HG02678 (cell line): ENCODE measurements around the gene GCLM.
A peak's percentile ranks its signal among the peaks of the same experiment; 100 is the strongest.
"Not testable (repeated sequence)": the region's sequence is repeated elsewhere in the genome, so short reads cannot be mapped to it uniquely, and the experiment has no call there.

Experiments
- ATAC-seq: cut with Tn5 transposase; IDR thresholded peaks from one replicate; pipeline ENCODE4 v1.9.1; 2021; ENCODE audit warnings: mild to moderate bottlenecking, moderate library complexity; ENCODE audit not compliant: unreplicated experiment

The GCLM gene, protein sequence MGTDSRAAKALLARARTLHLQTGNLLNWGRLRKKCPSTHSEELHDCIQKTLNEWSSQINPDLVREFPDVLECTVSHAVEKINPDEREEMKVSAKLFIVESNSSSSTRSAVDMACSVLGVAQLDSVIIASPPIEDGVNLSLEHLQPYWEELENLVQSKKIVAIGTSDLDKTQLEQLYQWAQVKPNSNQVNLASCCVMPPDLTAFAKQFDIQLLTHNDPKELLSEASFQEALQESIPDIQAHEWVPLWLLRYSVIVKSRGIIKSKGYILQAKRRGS

DNA sequence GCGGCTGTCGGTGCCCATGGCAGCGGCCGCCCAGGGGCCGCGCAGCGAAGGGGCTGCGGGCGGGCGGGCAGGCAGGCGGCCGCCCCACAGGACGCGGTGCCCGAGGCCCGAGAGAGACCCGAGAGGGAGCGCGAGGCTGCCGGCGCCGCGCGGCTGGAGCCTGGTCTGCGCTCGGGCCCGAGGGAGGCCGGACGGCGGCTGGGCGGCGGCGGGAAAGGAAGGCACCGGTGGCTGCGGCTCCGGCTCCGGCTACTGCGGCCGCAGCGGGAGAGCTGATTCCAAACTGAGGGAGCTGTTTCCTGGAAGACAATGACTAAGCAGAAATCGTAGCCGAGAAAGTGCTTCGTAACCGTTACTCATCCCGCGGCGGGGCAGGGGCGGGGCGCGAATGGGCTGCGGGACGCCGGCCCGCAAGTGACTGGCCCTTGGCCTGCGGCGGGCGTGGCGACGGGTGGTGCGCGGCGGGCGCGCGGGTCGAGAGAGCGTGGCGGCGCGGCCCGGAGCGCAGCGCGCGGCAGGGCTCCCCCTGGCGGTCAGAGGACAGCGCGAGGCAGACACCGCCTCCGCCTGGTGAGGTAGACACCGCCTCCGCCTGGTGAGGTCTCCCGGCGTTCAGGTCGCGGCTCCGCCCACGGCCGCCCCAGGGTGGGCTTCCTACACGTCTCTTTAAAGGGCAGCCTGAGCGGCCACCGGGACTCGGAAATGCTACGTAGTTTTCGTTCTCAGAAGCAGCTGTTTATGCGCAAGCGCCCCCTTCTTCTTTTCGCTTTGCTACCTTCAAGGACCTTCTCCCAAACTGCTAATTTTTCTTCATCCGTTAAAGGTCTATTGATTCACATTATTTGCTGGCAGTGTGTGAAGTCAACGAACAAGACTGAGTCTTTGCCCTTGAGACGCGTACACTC is at the start of gene GCLM:
GCLM (minus strand) TSS at position 285 of the 905 bp plus-strand sequence; CDS start at position 18, 267 bp downstream.
- peak; percentile 94 for ATAC-seq

DNA sequence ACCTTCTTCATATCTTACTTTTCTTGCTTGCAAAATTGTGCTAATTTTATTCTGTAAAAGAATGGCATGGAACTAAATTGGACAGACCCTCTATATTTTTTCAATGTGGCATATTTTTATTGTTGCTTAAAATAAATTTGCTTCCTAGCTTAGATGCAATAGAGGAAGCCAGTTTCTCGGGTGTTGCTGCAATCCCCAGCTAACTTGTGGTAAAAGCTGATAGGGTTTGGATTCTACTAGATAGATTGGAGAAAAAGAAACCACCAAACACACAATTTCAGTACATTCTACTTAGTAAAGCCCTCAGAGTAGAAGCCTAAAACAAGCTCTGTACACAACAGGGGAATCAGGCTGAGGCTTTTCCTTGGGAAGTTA is 49.5 kb upstream of the GCLM start:
- ATAC-seq: no peak

DNA sequence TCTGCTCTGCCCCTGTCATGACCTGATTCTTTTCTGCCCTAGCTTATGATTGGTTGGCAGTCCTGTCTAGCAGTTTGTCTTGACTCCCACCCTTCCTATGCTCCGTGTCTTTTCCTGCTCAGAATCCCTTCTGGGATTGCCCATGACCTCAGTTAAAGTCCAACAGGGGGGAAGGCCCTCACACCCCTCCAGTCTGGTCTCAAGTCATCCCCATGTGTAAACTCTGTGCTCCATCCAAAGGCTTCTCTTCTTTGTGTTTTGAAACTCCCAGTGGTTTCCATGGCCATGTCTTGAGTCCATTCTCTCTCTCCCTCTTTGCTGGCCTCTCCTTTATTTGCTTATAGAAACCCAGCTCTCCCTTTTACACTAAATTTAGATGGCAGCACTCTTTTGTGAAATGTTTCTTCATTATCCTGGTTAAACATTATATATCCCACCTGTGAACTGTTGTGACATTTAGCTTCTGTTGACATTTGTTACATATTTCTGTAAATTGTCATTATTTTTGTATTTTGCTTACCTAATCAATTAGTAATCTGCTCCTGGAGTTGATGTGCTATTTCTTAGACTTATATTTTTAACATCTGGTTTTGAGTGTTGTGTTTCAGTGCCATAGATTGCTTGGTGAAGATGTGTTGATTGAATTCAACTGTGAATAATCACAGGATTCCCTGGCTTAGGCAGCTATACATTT is 48.9 kb upstream of the GCLM start:
- no peak for ATAC-seq

DNA sequence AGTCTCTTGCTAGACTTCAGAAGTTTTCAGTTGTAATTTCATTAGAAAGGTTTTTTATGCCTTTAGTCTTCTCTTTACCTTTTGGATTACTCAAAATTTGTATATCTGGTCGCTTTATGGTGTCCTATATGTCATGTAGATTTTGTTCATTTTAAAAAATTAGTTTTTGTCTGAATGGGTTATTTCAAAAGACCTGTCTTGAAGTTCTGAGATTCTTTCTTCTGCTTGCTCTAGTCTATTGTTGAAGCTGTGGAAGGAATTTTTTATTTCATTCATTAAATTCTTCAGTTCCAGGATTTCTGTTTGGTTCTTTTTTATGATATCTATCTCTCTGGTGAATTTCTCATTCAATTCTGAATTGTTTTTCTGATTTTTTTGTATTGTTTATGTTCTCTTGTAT is 46.5 kb upstream of the GCLM start:
- no peak for ATAC-seq

DNA sequence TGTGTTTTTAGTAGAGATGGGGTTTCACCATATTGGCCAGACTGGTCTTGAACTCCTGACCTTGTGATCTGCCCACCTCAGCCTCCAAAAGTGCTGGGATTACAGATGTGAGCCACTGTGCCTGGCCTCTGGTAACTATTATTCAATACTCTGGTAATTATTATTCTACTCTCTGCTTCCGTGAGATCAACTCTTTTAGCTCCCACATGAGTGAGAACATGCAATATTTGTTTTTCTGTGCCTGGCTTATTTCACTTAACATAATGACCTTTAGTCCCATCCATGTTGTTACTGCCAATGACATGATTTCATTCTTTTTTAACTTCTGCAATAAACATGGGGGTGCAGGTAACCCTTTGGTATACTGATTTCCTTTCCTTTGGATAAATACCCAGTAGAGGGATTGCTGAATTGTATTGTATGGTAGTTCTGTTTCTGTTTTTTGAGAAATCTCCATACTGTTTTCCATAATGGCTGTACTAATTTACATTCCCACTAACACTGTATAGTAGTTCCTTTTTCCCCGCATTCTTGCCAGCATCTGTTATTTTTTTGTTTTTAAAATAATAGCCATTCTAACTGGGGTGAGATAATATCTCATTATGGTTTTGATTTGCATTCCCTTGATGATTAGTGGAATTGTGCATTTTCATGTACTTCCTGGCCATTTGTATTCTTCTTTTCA is 37.9 kb upstream of the GCLM start:
- not testable (repeated sequence) for ATAC-seq

DNA sequence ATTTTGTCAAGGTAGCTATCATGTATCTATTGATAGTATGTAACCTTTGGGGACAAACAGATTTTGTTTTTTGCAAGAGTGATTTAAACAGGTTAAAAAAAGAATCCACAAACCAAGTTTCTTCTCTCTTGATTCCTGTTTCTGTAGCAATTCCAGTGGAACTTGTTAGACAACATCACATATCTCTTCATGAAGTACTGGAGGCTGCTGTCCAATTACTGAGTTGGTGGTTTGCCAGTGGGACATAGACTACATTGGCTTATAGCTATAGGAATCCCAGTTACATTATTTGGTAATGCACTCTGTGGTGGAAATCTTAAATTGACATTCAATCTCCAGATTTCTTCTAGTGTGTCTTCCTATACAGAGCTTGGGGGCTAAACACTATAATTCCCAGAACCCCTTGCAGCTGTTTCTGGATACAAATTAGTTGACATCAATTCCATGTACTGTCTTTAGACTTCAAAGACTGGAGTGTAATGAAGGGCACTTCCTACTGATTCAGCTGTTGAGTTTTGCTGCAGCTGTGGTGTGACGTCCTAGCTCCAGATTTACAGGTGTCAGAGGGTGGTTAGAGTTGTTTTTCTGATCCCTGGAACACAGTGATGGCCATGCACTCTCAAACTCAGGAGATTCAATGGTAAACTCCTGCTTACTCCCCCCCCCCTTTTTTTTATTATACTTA is 29.4 kb upstream of the GCLM start:
- no peak for ATAC-seq

DNA sequence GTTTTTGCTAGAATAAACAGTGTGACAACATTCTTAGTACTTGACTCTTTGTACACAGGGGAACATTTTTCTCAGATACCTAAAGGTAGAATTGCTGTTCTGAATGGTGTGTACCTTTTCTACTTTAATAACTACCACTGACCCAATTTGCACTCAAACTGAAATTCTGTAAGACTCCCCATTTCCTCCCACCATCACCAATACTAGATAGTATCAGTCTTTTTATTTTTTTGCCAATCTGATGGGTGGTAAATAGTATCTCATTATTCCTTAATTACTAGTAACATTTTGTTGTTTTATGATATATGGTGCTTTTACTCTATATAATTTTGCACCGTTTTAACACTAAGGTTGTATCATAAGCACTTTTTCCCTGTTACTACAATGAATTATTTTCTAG is 28.8 kb upstream of the GCLM start:
- no peak for ATAC-seq

DNA sequence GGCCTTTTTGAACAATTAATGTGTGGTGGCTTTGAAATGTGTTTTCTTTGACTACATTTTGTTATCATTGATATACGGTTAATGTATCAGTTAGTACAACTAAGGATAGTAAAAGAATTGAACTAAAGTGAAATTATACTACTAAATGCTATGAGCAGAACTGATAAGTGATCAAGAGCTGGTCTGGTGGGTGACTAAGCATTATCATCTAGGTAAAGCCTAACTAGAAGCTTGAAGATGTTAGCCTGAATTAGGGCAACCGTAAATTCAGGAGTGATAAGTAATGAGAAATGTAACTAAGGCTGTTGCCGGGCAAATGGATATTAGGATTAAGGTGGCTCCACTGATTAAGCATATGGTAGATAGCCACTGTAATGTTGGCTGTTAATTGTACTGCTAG is 16.0 kb upstream of the GCLM start:
- ATAC-seq: no peak

DNA sequence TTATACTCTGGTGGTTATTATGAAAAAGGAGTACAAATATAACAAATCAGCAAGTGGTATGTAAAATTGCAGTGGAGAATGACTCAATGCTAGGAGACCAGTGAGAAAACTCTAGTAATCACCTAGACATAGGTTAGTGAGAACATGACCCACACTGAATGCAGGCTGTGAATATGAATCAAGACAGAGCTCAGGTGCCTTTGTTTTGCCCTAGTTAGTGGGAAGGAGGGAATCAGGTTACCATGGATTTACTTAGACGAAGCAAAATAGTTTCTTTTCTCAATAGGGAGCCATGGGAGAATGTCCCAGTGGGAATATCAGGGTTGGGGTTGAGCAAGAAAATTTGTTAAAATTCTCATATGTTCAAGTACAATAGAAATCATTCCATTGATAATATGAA is 10.6 kb upstream of the GCLM start:
- ATAC-seq: no peak

DNA sequence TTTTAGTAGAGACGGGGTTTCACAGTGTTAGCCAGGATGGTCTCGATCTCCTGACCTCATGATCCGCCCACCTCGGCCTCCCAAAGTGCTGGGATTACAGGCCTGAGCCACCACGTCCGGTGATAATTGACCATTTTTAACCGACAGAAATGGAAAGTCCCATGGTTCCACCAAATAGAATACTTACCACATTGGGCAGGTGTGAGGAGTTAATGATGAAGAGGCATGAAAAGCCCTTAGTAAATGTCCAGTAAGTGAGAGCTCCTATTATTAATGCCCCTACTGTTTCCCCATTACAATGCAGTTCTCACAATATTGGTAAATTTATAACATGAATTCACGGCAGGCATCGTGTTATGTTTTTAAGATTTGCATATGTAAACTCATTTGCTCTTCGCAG is 8.1 kb upstream of the GCLM start:
- ATAC-seq: no peak

DNA sequence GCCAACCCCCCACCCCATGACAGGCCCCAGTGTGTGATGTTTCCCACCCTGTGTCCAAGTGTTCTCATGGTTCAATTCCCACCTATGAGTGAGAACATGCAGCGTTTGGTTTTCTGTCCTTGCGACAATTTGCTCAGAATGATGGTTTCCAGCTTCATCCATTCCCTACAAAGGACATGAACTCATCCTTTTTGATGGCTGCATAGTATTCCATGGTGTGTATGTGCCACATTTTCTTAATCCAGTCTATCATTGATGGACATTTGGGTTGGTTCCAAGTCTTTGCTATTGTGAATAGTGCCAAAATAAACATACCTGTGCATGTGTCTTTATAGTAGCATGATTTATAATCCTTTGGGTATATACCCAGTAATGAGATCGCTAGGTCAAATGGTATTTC is 1.6 kb upstream of the GCLM start:
- not testable (repeated sequence) for ATAC-seq

DNA sequence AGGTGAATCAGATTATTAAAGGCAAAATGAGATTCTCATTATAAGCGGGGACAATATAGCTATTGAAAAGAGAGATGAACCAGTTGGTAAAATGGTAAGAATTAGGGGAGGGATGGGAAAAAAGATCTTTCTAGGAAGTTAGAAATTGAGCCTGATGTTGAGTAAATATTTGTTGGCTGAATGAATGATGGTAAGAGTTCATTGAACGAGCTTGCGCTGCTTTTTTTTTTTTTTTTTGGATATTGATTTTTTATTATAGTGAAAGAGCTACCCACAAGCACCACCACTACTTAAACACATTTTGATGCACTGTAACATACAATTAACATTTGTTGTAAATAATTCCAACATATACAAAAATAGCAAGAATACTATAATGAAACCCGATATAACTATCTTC is 1.1 kb upstream of the GCLM start:
- no peak for ATAC-seq

DNA sequence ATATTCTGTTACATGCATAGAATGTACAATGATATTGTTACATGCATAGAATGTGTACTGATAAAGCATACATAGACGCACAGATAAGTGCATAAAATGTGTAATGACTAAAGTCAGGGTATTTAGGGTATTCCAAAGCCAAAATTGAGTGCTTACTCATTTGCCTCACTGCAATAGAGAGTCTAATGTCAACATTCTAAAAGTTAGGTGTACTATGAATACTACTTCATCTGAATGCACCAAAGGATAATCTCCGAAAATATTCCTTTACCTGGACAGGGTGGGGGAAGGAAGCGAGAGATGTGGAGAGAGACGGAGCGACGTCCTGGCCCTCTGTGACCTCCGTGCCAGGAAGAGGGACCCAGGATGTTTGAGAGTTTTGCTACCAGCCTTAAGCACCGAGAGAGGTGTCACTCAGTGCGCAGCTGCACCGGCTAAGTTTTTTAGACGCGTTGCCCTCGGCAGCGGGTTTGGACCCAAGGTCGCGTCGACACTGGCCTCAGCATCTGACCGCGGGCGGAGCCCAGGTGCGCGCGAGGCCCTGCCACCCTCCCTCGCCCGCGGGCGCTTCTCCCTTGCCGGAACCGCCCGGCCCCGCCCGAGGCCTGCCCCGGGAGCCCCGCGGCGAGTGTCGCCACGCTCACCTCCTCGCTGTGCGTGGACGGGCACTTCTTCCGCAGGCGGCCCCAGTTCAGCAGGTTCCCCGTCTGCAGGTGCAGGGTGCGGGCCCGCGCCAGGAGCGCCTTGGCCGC is 660 bp downstream of the GCLM start:
- ATAC-seq: peak; percentile 31

DNA sequence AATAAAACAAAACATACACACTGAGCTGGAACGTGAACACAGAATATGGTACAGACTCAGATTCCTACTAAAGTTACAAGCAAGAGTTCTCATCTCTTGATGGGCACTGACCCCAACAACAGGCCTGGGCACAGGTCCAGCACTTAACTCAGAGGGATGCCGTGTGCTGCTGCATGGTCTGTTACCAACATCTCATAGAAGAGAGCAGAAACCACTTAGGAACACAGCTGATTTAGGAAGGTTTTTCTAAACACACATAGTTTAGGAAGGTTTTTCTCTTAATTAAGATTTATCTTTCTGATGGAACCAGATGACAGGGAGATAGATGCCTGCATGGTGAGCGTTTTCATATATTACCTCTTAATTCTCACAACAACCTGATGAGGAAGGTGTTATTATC is 1.5 kb downstream of the GCLM start:
- no peak for ATAC-seq

DNA sequence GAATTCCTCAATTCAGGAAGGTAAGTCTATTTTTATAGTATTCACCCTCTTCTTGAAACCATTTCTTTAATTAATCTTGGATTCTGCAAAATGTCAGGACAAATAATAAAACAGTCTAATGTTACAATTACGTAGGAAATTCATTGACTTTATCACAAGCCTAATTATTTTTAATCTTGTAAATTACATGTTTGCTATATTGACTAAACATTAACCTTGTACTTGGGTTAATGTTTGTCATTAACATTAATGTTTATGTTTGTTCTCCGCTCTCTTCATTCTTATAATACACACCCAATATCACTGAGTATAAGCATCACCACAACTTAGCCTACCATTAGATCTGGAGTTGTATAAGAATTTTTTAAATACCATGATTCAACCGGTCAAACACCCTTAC is 2.8 kb downstream of the GCLM start:
- no peak for ATAC-seq

DNA sequence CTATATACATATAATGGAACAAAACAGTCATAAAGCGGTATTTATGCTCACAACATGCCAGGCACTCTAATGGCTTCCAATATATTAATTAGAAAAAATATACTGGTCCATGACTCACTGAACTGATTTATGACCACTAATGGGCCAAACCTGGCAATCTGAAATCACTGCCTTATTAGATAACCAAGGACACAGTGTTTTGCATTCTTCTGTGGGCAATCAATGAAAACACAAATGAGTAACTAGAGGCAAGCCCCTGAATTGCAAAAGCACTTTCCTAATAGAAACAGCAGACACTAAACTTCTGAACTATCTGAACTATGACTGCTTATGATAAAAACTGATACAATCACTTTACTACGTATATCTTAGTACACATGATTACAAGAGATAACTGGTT is 3.5 kb downstream of the GCLM start:
- ATAC-seq: no peak

DNA sequence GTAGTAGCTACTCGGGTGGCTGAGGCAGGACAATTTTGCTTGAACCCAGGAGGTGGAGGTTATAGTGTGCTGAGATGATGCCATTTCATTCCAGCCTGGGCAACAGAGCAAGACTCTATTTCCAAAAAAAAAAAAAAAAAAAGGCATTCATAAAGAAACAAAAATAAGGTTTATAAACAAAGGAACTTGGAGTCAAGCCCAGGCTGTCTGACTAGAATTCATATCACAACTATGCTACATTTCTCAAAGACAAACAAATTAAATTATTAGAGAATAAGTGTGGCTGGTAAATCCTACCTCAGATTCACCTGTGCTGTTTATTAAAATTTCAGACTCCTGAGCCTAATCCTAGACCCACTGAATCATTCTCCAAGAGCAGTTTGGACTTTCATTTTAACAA is 4.2 kb downstream of the GCLM start:
- no peak for ATAC-seq

DNA sequence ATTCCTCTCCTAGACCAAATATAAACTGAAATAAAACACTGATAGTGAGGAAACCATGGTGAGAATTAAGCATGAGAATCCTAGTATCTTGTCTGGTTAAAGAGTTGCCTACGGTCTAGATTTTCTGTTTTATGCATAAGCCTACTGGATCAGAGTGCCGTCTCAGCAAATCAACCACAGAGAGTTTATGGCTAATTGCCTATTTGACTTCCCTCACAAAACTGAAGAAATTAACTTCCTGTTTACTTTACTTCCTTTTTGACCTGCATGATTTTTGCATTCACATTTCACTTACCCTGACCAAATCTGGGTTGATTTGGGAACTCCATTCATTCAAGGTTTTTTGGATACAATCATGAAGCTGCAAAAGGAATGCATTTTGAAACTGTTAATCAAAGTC is 5.0 kb downstream of the GCLM start:
- ATAC-seq: no peak

DNA sequence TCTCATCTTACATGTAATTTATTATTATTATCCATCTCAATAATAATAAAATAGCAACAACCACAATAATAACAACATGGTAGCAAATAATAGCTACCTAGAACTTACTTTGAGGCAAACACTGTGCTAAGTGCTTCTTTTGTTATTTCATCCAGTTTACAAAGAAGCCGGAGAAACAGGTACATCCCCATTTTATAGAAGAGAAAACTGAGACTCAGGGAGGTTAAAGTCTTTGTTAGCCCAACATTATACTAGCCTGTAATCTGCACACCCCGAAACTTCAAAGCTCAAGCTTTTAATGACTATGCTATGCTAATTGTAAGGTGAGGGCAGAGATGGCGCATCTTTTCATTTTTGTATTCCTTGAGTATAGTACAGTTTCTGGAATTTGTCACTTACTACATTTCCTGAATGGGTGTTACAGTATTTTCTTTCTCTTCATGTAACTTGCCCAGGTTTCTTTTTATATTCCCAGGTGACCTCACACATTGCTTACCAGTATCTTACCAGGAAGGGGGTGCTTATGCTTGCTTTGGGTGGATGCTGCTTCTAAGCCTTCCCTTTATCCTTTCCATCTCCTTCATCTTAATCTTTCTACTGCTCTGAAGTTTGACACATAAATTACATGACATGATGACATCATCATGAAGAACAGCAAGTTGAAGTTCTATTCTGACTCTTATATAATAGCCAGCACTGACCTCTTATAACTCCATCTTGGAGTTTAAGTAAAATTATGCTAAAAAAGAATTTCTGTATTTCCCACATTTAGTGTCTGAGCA is 8.3 kb downstream of the GCLM start:
- no peak for ATAC-seq
